Occipital lobe (tissue), 2 donors: ENCODE measurements around the gene RAET1G. TPM values are rescaled to one million over a fixed set of nuclear protein-coding genes. Genes with fewer than 3 reads are reported as not detected.
"Not testable (repeated sequence)": the region's sequence is repeated elsewhere in the genome, so short reads cannot be mapped to it uniquely, and the experiment has no call there.

Experiments used
- DNase-seq: peaks from one replicate; lab custom pipeline; 2025; lab: John Stamatoyannopoulos, UW
- total RNA-seq: library from RNA; depleted of rRNA; stranded (reverse); fragments of >200 nt; gene quantifications from one replicate; pipeline ENCODE4 v1.2.3, GENCODE V29; 2014

Gene RAET1G
- not detected for total RNA-seq

GRCh38 chr6:149922642-149923326 is at the start of gene RAET1G:
TSS of gene RAET1G (minus strand) at chr6:149923121. CDS start at chr6:149923010, 111 bp downstream.
- peak; percentile 80 for DNase-seq

GRCh38 chr6:149969635-149970034 is 46.7 kb upstream of the RAET1G start:
- DNase-seq, result no peak

GRCh38 chr6:149968909-149969308 is 46.0 kb upstream of the RAET1G start:
- DNase-seq, result not testable (repeated sequence)

GRCh38 chr6:149967999-149968398 is 45.1 kb upstream of the RAET1G start:
- not testable (repeated sequence) for DNase-seq

GRCh38 chr6:149967591-149967990 is 44.7 kb upstream of the RAET1G start:
- DNase-seq, result no peak

- DNase-seq, result not testable (repeated sequence)
Measured at GRCh38 chr6:149966319-149966718, 43.4 kb upstream of the RAET1G start.

- DNase-seq, result no peak
Measured at GRCh38 chr6:149965194-149966020, 42.5 kb upstream of the RAET1G start.

- DNase-seq, result no peak
Measured at GRCh38 chr6:149964308-149965193, 41.6 kb upstream of the RAET1G start.

GRCh38 chr6:149963462-149964307 is 40.8 kb upstream of the RAET1G start, which contains the start of gene ULBP1:
TSS of gene ULBP1 (plus strand) at chr6:149963943. CDS start at chr6:149964050, 107 bp downstream.
- no peak for DNase-seq

GRCh38 chr6:149963212-149963461 is 40.2 kb upstream of the RAET1G start:
- no peak for DNase-seq

GRCh38 chr6:149962461-149963211 is 39.7 kb upstream of the RAET1G start:
- no peak for DNase-seq

GRCh38 chr6:149961728-149962425 is 39.0 kb upstream of the RAET1G start:
- no peak for DNase-seq

GRCh38 chr6:149960488-149960887 is 37.6 kb upstream of the RAET1G start:
- DNase-seq, result no peak

- not testable (repeated sequence) for DNase-seq
Measured at GRCh38 chr6:149959806-149960205, 36.9 kb upstream of the RAET1G start.

GRCh38 chr6:149958124-149958523 is 35.2 kb upstream of the RAET1G start:
- not testable (repeated sequence) for DNase-seq

GRCh38 chr6:149955654-149956317 is 32.9 kb upstream of the RAET1G start:
- DNase-seq, result not testable (repeated sequence)

- not testable (repeated sequence) for DNase-seq
Measured at GRCh38 chr6:149954984-149955653, 32.2 kb upstream of the RAET1G start.

GRCh38 chr6:149954328-149954983 is 31.5 kb upstream of the RAET1G start:
- not testable (repeated sequence) for DNase-seq
